RWPE2 (cell line): Measurements from ENCODE around the gene KIF6.

Source experiments
- ATAC-seq: fragments of 200-7000 bp; cut with Tn5 transposase; 3 replicates; pipeline ENCODE4 v1.9.1; 2021; ENCODE audit warnings: low read depth
- DNase-seq: peaks from one replicate; pipeline ENCODE4 v3.0.0-alpha.2; 2020; ENCODE audit warnings: low spot score
- H3K27ac ChIP-seq: fragments of 450-650 bp; 2 replicates; pipeline ENCODE4 v1.5.1; 2017; ENCODE audit warnings: mild to moderate bottlenecking; ENCODE audit not compliant: poor library complexity, severe bottlenecking
- H3K27me3 ChIP-seq: fragments of 250-450 bp; sonication (Bioruptor Pico); 2 replicates; pipeline ENCODE4 v1.5.1; 2021; ENCODE audit warnings: mild to moderate bottlenecking, moderate library complexity; ENCODE audit not compliant: insufficient read depth, poor library complexity, severe bottlenecking
- H3K36me3 ChIP-seq: fragments of 250-450 bp; sonication (Bioruptor Pico); 2 replicates; pipeline ENCODE4 v1.5.1; 2020; ENCODE audit warnings: low read depth, mild to moderate bottlenecking, moderate library complexity
- H3K4me1 ChIP-seq: fragments of 250-450 bp; sonication (Bioruptor Pico); 2 replicates; pipeline ENCODE4 v1.5.1; 2021; ENCODE audit warnings: mild to moderate bottlenecking, moderate library complexity; ENCODE audit not compliant: insufficient read depth, poor library complexity, severe bottlenecking
- H3K4me3 ChIP-seq: fragments of 250-450 bp; sonication (Bioruptor Pico); 2 replicates; pipeline ENCODE4 v1.5.1; 2021; ENCODE audit warnings: mild to moderate bottlenecking, moderate library complexity; ENCODE audit not compliant: severe bottlenecking
- H3K9me3 ChIP-seq: fragments of 250-450 bp; sonication (Bioruptor Pico); 2 replicates; pipeline ENCODE4 v1.5.1; 2021; ENCODE audit warnings: mild to moderate bottlenecking, moderate library complexity; ENCODE audit not compliant: severe bottlenecking
- CTCF ChIP-seq: fragments of 450-650 bp; IDR thresholded peaks from one replicate; pipeline ENCODE4 v1.5.1; 2017; ENCODE audit warnings: mild to moderate bottlenecking, moderate library complexity; ENCODE audit not compliant: poor library complexity, severe bottlenecking

The KIF6 gene

GRCh38 chr6:39426073-39426456 is 299.1 kb downstream of the KIF6 start:
- no peak for TF ChIP-seq CTCF
- Histone ChIP-seq H3K9me3 (no peaks in the 10 kb centered on the region), H3K4me3 (no peak overlapping the region), H3K4me1 (peaks cover 20% of the 10 kb centered on the region), H3K27me3 (no peaks in the 10 kb centered on the region), H3K27ac (peak overlapping the region; percentile 81), H3K36me3 (no peaks in the 10 kb centered on the region)
- DNase-seq (no peak), ATAC-seq (peak; percentile 90)

GRCh38 chr6:39425346-39426072 is 299.7 kb downstream of the KIF6 start:
- ATAC-seq, result peak; percentile 43
- H3K27ac ChIP-seq, result peak overlapping the region; percentile 81
- peaks cover 20% of the 10 kb centered on the region for H3K4me1 ChIP-seq
- DNase-seq, result no peak
- no peaks in the 10 kb centered on the region for H3K36me3 ChIP-seq
- no peaks in the 10 kb centered on the region for H3K9me3 ChIP-seq
- TF ChIP-seq CTCF, result no peak
- no peak overlapping the region for H3K4me3 ChIP-seq
- no peaks in the 10 kb centered on the region for H3K27me3 ChIP-seq

GRCh38 chr6:39424831-39425230 is 300.4 kb downstream of the KIF6 start:
- Histone ChIP-seq H3K27ac (peak overlapping the region; percentile 81), H3K36me3 (no peaks in the 10 kb centered on the region), H3K4me1 (peaks cover 20% of the 10 kb centered on the region), H3K27me3 (no peaks in the 10 kb centered on the region), H3K9me3 (no peaks in the 10 kb centered on the region), H3K4me3 (no peak overlapping the region)
- no peak for ATAC-seq
- no peak for TF ChIP-seq CTCF
- no peak for DNase-seq

GRCh38 chr6:39422238-39422637 is 303.0 kb downstream of the KIF6 start:
- no peak for TF ChIP-seq CTCF
- Histone ChIP-seq H3K4me1 (peaks cover 12% of the 10 kb centered on the region), H3K27me3 (no peaks in the 10 kb centered on the region), H3K36me3 (no peaks in the 10 kb centered on the region), H3K4me3 (no peak overlapping the region), H3K9me3 (no peaks in the 10 kb centered on the region), H3K27ac (no peak overlapping the region)
- ATAC-seq, result no peak
- no peak for DNase-seq
